ENCODE data around the gene CYP2W1.
"Not testable (repeated sequence)": the region's sequence is repeated elsewhere in the genome, so short reads cannot be mapped to it uniquely, and the experiment has no call there.

CYP2W1 gene

GRCh38 chr7:999149-999879 is 16.3 kb downstream of the CYP2W1 start:
- no peak for DNase-seq (ENCODE audit: low spot score)

- DNase-seq (ENCODE audit: low spot score) = no peak
Measured at GRCh38 chr7:999941-1000935, 17.3 kb downstream of the CYP2W1 start.

- DNase-seq (ENCODE audit: low spot score) = not testable (repeated sequence)
Measured at GRCh38 chr7:1001069-1001770, 18.2 kb downstream of the CYP2W1 start.

- DNase-seq (ENCODE audit: low spot score) = not testable (repeated sequence)
Measured at GRCh38 chr7:1002026-1002425, 19.0 kb downstream of the CYP2W1 start.

DNA sequence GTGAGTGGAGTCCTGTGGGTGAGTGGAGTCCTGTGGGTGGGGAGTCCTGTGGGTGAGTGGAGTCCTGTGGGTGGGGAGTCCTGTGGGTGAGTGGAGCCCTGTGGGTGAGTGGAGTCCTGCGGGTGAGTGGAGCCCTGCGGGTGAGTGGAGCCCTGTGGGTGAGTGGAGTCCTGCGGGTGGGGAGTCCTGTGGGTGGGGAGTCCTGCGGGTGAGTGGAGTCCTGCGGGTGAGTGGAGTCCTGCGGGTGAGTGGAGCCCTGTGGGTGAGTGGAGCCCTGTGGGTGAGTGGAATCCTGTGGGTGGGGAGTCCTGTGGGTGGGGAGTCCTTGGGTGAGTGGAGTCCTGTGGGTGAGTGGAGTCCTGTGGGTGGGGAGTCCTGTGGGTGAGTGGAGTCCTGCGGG is 19.5 kb downstream of the CYP2W1 start:
- not testable (repeated sequence) for DNase-seq (ENCODE audit: low spot score)

DNA sequence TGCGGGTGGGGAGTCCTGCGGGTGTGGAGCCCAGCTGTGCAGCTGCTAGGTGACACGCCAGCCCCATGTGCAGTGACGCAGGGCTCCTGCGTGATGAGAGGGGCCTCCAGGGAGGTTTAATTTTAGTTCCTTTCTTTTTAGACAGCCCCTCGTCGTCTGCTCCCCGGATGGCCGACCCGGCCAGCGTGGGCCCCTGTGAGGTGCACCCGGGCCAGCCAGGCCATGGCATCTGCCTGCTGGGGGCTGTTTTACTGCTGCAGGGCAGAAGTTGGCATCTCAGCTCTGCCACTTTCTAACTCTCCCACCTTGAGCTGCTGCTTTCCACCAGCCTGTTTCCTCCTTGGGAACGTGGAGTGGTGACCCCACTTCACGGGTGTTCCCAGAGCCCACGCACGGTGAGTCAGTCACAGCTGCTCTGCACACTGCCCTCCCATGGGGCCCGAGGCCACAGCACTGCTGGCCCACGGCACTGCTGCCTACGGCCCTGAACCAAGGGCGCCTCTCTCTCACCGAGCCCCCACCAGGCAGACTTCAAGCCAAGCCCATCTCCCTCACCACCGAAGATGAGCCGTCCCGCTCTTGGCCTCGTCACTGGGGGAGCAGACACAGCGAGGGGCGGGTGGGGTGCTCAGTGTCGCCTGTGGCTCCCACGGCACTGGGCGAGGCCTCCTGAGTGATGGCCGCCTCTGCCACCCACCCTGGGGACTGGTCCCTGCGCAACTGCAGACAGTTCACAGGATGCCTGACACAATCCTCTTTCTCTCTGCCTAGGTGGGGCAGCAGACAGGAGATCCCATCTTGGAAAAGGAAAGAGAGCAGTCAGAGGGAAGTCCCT is 21.3 kb downstream of the CYP2W1 start:
- no peak for DNase-seq (ENCODE audit: low spot score)

DNA sequence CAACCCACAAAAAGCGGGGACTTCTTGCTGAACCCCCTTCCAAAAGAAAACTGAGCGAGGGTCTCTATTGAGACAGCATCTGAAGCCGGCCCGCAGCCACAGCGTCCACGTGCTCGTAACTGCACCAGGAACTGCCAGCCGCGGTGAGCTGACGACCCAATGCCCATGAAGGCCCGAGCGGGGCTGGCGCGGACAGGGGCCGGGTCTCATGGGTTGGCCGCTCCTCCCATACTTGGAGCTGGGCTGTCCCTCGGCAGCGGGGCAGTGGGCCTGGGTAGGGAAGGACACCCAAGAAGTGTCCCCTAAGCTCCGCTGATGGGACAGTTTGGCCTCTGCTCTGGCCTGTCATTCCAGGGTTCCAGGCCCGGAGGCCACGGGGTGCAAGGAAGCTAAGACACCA is 22.3 kb downstream of the CYP2W1 start:
- DNase-seq (ENCODE audit: low spot score) = no peak

DNA sequence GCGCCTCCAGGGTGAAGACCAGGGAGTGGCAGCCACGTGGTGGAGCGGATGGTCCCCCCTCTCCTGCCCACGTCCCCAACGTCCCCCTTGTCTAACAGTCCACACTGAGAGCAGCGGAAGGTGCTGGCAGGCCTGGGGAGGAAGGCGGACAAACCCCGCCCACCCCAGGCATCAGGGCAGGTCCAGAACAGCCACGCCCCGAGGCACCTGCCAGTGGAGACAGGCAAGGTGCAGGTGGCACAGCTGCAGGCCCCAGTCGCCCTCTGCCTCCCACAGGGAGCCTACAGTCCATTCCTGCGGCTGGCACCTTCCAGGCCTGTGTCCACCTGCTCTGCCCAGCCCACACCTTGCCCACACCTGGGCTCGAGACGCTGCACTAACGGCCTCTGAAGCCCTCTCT is 24.9 kb downstream of the CYP2W1 start:
- no peak for DNase-seq (ENCODE audit: low spot score)

- DNase-seq (ENCODE audit: low spot score) = no peak
Measured at GRCh38 chr7:1008733-1009363, 25.9 kb downstream of the CYP2W1 start.

GRCh38 chr7:1009747-1010146 is 26.8 kb downstream of the CYP2W1 start:
- DNase-seq (ENCODE audit: low spot score) = no peak

GRCh38 chr7:1010226-1010625 is 27.2 kb downstream of the CYP2W1 start:
- no peak for DNase-seq (ENCODE audit: low spot score)

DNA sequence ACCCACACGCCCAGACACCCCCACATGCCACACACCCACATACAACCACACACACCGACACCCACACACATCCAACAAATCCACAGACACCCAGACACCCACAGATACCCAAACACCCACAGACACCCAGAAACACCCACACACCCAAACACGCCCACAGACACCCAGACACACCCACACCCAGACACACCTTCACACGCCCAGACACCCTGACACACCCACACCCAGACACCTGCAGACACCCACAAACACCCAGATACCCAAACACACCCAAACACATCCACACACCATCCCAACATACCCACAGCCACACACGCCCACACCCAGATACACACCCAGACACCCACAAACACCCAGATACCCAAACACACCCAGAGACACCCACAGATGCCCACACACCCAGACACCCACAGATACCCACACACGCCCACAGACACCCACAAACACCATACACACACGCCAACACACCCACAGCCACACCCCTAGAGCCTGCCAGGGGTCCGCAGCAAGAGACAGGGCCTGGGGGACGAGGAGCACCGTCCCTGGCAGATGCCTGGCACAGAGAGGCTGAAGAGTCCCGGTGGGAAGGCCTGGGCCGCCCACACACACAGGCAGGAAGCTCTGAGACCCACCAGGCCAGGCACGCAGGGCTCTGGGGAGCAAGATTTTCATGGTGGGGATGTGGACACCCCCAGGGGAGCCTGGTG is 28.5 kb downstream of the CYP2W1 start:
- DNase-seq (ENCODE audit: low spot score) = no peak

DNA sequence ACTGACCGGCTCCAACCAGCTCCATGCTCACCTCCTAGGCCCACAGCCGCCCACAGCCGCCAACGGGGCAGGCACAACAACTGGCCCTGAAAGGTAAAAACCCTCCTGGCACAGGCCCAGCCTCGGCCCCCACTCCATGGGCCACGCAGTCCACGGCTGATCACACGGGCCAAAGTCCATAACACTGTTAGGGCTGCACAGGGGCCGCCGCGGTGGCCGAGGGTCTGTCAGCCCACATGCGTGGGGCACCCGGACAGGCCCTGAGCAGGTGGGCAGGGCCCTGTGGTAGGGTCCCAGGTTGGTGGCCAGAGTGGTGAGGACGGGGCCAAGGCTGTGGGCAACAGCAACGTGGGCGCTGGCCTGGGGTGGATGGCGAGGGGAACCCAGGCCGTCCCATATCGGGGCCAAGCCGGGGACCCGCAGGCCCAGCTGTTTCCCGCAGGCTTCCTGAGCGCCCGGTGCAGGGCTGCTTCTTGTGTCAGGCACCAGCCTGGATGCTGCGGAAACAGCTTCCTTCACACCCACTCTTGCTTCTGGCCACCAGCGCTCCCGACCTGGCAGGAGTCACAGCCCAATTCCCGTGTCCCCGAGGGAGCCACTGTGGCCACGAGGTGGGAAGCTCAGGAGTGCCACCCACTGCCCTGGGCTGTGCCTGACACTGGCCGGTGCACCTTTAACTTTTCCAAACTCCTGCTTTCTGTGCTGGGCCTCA is 29.2 kb downstream of the CYP2W1 start:
- DNase-seq (ENCODE audit: low spot score) = no peak

DNA sequence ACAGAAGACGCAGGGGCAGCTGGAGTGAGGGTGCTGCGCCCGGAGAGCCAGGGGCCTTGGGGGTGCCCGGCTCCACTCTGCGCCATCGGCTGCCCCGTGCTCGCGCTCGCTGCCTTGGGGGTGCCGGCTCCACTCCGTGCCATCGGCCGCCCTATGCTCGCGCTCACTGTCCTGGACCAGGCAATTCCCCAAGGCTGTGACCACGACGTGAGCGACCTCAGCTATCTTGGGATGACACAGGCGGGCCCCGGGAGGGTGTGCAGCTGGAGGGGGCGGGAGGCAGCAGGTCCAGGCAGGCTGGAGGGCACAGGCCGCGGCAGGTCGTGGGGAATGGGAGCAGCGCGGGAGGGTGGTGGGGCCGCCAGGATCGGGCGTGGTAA is 29.7 kb downstream of the CYP2W1 start:
- no peak for DNase-seq (ENCODE audit: low spot score)

- no peak for DNase-seq (ENCODE audit: low spot score)
Measured at GRCh38 chr7:1013581-1013980, 30.6 kb downstream of the CYP2W1 start.

GRCh38 chr7:1014681-1015080 is 31.7 kb downstream of the CYP2W1 start:
- DNase-seq (ENCODE audit: low spot score) = no peak

DNA sequence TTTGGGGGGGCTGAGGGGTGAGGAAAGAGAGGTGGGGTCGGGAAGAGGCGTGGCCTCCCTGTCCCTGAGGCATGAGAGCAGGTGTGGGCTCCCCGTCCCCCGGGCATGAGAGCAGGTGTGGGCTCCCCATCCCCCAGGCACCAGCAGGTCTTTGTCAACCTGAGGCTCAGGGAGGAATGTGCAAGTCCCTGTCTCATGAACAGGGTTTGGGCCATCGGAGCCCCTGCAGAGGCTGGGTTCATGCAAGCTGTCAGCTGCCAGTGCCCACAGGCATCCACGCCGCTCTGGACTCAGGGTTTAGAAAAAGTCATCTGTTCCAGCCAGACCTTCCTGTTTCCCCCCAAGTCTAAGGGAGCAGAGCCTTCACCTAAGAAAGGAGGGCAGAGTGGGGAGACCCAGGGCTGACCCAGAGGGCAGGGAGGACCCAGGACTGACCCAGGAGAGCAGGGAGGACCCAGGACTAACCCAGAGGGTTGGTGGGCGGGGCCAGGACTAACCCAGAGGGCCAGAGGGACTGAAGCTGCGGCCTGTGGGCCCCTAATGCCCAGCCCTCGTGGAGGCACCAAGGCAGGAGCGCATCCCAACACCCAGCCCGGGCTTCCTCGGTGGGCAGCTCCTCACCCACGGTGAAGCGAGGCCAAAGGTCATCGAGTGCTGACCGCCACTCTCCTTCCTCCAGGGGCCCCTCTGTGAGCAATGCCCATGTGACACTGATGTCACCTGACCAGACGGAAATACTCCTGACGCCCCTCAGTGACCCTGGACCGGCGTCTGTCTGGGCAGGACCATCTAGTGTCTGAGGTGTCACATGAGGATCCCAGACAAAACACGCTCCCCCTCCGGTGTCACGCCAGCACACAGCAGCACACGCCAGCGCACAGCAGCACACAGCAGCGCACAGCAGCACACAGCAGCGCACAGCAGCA is 32.5 kb downstream of the CYP2W1 start:
- DNase-seq (ENCODE audit: low spot score) = no peak
